ENCODE results near the gene AGBL1.

The AGBL1 gene

DNA sequence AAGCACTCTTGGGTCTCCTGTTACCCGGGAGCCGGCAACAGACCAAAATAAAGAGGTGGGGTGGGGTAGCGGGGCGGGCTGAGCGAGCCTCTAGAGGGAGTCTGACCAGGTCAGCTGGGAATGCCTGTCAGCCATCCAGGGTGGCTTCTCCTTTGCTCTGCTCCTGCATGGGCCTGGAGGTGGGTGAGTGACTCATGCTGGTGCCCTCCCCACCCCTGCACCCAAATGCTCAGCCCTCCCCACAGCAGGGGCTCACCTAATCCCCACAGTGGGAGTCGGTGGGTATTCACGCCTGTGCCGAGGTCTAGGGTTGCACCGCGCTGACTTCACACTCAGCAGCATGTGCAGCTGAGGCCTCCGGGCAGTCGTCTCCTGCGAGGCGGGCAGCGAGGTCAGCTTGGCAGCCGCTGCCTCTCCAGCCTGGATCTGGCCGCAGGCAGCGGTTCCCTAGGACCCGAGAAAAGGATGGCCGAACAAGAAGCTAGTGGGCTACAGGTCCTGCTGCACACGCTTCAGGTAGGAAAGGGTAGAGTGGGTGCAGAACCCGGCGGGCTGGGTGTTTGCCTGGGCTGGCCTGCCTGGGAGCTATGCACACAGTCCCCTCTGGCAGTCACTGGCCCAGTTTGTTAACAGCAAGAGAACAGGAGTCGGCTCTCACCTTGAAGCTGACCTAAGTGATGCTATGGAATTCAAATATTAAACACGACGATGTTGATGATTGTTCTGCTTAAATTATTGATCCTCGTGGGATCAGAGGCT, at the start of gene AGBL1:
TSS of gene AGBL1 (plus strand) at position 364 of the 759 bp plus-strand sequence.
- no peak for DNase-seq (ENCODE audit: low read depth)

DNA sequence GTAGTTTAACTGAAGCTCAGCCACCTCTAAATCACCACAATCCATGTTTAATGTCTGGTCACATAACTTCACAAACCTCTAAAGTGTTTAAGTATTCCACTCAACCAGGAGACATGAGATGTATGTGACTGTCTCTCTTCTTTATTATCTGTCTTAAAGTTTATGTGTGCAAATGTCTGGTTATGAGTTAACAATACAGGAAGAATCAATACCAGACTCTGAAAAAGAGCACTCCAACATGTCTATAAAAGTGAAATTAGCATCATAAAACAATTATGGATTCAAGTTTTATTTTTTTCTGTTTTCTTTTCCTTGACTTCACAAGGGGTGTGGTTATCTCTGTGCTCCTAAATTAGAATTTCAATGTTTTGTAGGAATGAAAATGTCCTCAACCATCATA, 44.8 kb upstream of the AGBL1 start:
- DNase-seq (ENCODE audit: low read depth), result no peak

DNA sequence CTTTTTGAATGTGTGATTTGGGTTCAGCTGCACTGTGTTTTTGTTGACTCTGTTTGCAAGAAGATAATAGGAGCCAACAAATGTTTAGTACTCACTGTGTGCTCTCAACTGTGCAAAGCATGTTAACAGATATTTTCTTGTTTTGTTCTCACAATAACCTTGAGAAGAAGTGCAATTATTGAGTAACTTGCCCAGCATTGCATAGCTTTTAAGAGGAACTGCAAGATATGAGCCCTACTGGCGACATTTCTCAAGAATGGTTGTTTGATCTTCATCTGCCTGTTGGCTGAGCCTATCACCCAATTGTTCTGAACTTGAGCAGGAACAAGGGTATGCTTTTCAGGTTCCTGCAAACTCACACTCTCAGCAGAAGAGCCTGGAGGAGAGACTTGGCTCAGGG, 43.4 kb upstream of the AGBL1 start:
- no peak for DNase-seq (ENCODE audit: low read depth)

DNA sequence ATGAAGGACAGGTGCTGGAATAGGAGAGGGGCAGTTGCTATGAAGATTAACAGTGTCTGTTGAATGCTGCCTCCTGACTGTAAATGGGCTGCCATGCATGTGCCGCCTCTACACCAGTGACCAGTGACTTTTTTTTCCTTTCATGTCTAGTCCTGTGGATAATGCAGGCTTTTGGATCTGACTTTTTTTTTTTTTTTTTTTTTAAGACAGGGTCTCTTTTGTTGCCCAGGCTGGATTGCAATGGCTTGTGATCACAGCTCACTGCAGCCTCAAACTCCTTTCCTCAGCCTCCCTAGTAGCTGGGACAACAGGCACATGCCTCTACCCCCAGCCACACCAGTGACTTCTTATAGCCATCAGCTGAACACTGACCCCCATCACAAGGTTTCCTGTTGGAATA, 41.2 kb upstream of the AGBL1 start:
- DNase-seq (ENCODE audit: low read depth), result no peak

DNA sequence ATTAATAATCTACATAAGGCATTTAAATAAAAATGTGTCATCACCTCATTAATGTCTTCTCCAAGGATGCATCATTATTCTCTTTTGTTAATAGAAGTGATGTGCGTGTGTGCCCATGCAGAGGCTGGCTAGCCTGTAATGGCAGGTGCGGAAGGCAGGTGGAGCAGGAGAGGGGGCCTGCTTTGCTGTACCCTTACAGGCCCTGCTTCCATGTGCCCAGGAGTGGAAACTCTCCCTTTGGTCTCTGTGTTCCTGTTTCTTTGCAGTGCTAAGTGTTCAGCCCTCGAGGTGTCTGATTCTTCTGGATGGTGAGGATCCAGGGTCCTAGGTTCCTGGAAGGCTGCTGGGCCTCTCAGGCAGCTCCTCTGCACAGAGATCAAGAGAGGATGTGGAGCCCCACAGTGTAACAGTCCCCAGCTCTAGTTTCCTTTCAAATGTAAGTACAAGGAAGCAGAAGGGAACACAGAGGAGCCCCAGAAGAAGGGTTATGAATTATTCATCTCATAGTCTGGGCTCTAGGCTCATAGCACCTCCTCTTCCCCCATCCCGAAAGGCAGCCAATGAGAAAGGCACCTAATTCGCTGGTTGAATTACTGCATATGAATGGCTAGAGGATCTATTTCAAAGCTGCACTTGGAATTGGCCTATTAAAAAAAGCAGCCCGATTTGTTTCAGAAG, 39.2 kb upstream of the AGBL1 start:
- DNase-seq (ENCODE audit: low read depth), result no peak

DNA sequence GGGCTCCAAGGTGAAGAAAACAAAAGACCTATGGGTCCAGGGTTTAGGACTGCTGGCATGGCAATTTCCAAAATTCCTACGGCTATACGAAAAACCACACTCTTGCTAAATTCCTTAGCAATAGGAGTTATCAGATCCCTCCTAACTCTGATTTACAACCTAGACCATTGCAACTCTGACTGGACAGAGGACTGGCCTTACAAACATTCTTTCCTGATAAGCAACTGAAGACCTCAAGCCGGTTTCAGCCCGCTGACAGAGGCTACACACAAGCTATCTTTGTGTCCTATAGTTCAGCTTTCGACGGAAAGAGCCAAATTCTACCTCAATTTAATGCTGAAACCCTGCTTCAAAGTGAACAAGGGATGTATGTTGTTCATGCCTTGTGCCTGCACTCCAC, 38.3 kb upstream of the AGBL1 start:
- no peak for DNase-seq (ENCODE audit: low read depth)

DNA sequence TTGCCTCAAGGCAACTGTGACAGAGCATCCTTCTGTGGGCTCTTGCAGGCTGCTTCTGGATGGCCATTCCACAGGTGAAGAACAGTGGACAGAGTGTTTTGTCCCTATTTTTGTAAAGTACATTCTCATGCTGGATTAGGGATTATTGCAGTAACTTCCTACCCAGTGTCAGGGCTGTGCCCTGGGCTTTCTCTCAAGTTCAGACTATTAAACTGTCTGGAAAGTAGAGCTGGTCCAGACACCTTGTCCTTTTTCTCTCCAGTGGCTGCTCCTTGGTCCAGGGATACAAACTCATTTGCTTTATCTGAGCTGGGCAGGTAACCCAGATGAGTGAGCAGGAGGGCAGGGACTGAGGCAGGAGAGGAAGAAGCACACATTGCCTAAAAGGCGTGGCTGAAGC, 37.4 kb upstream of the AGBL1 start:
- DNase-seq (ENCODE audit: low read depth), result no peak

DNA sequence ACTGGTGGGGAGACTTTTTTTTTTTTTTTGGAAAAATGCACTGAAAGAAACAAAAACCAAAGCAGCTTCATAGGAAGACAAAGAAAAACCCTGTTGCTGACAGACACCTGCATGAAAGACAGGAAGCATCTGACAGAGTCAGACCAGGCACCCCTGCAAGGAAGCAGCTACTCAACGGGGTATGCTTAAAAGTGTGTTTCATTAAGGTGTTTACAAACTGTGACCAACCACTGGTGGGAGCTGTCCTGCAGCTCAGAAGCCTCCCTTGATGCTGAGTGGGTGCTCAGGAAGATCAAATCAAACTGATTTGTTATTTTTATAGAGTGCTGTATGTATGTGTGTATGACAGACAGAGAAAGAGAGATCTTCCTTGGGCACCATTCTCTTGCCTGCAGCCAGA, 34.7 kb upstream of the AGBL1 start:
- DNase-seq (ENCODE audit: low read depth), result no peak

DNA sequence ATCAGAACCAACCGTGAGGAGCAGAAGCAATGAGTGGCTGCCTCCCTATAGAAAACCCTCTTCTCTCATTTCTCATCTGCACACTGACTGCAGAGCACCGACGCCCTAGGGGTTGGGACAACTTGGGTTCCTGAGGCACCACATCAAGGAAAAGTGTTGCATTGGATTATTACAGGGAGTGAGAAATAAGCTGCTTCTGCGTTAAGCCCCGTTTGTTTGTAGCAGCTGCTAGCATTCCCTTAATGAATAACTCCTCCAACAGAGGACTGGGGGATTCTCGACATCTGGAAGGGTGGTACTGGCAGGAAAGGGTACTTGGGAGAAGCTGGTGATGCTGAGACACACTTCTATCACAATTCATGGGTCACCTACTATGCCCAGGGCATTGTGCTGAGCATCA, 25.3 kb upstream of the AGBL1 start:
- no peak for DNase-seq (ENCODE audit: low read depth)

DNA sequence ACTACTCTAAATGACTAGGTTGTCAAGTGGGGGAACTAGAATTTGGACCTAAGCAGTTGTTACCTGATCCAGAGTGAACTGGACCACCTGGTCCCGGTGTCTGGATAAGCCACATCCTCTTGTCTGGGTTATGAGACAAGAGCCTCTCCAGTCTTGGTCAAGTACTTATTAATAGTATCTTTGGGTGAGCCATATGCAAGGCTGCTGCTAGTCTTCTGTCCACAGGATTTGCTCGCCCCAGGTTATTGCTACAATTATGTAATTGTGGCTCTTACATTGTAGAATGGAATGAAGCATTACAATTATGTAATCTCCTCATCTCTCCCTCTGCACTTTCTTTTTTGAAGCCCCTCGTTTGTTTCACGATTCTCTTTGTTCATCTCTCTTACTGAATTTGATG, 24.0 kb upstream of the AGBL1 start:
- DNase-seq (ENCODE audit: low read depth), result no peak

DNA sequence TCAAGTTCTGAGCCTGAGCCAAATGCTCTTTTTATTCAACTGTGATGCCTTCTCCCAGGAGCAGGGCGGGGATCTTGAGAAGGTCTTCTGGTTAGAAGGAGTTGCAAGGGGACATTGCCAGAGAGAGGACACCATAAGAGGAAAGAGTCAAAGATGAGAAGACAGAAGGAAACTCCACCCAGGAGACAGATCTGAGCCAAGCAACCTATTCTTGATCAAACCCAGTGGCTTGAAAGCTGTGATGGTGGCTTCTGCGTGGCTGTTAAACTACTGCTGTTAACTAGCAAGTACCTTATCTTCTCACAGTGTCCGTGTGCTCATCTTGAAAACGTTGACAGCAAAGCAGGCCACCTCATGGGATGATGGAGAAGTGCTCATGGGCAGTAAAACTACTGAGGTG, 19.8 kb upstream of the AGBL1 start:
- no peak for DNase-seq (ENCODE audit: low read depth)

DNA sequence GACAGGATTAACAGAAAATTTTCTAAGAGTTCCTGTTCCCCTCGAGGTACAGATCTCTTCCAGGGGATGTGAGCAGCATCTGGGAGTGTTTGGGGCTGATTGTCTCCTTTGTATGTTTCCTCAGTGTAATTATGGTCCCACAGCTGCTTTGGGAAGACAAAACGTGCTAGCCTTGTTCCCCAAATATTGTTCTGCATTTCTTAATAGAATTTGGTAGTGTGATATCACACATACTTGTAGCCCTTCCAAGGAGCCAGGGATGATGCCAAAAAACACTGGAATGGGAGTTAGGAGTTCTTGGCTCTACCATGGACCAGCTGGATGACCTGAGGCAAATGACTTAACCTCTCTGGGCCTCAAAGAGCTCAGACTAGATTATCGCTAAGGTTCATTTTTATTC, 19.0 kb upstream of the AGBL1 start:
- DNase-seq (ENCODE audit: low read depth), result no peak

DNA sequence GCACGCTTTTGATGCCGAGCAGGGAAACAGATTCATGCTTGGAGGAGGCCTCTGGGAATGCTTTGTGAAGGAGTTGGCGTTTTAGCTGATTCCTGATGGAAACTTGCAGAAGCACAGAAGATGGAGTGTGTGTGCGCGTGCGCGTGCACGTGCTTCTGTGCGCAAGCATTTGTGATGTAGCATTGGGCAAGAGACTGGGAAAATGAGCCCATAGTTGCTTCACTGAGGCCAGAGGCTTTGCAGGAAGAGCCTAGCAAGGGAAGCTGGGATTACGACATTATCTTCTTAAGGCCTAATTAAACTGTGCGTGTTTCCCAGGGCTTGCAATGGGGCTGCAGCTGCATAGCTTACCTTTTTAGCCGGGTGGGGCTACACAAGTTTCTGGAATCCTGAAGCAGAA, 18.1 kb upstream of the AGBL1 start:
- DNase-seq (ENCODE audit: low read depth), result no peak

DNA sequence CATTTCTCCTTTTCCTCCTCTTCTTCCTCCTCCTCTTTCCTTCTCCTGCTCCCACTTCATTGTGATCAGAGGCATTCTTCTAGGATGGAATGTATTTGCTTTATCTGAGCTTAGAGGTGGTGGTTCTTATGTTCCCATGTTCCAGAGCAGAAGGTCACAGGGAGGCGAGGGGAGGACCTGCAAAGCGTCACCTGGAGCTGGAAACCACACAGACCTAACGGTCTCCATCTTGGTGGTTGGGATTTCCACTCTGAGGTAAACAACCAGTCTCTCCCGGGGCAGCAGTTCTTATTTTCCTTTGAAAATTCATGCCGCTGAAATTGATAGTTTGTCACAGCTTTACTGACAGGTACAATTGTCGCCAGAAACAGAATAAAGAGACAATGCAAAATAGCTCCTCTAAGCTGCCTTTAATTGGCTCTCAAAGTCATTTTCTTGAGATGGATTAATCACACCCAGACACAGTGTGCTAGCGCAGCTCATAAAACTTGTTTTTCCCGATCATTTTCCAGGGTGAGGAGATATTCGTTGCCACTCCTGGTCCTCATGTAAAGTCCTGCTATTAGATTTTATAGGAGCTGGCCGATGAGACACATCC, 16.9 kb upstream of the AGBL1 start:
- no peak for DNase-seq (ENCODE audit: low read depth)

DNA sequence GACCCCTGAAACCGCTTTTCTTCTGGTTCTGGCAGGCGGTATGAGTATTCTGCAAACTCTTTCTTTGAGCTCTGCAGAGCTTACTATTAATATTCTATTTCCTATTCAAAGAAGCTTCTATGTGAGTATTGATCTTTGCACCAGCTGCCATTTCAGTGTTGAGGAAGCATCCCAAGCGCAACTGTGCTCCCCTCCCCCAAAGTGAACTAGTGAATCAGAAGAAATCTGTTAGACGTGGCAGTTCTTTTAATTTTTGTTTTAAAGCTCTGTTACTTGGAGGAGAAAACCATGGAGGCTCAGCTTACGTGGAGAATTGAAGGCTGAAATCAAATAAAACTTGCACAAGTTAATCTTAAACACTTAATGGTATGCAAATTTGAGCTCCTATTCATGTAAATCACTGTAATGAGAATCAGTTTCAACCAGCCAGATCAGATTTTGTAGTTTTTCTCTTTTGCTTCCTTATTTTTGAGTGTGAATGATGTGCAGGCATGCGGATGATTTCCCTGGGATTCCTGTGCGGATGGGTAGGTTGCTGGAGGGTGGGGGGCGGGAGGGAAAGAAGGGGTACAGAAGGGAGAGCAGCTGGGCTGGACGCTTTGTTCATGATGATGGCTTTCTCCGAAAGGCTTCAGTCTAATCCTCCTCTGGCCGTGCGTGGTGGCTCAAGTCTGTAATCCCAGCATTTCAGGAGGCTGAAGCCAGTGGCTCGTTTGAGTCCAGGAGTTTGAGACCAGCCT, 16.1 kb upstream of the AGBL1 start:
- DNase-seq (ENCODE audit: low read depth), result no peak

DNA sequence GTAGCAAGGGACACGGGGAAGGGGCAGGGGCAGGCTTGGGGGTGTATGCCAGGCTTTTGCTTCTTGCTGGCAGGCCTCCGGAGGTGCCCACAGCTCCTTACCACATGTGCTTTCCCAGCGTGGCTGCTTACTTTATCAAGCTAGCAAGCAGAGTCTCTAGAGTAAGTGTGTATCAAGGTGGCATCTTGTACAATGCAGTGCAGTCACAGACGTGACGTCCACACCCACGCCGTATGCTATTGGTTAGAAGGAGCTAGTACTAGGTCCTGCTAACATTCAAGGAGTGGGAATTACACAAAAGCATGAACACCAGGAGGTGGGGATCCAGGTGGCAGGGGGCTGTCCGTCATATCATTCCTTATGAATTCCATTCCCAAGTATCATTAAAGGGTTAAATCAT, 15.3 kb upstream of the AGBL1 start:
- no peak for DNase-seq (ENCODE audit: low read depth)

DNA sequence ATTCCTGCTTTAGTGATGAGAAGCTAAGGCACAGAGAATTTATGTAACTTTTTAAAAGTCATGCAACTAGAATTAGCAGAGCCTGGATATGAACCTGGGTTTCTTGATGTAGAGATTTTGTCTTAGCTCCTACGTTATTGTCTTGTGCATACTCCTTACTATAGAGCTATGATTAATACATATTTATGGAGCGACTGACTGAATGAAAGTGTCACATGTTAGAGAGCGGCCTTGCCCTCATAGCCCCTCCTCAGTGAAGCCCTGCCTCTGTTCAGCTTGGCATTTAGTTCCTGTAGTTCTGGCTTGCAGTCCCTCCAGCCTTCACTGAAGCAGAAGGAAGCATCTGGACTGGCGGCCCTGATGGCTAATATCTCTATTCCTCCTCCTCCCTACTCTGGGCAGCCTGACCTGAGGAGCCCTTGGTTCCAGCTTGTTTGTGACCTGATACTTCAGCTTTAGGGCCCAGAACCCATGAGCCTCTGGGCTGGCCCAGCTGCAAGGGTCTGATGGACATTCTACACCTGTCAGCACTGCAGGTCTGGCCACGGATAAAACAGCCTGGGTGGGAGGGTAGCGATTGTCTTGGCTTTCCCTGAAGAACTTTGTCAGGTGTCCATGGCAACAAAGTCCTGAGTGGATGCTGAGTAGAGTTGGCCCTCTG, 13.4 kb upstream of the AGBL1 start:
- no peak for DNase-seq (ENCODE audit: low read depth)

DNA sequence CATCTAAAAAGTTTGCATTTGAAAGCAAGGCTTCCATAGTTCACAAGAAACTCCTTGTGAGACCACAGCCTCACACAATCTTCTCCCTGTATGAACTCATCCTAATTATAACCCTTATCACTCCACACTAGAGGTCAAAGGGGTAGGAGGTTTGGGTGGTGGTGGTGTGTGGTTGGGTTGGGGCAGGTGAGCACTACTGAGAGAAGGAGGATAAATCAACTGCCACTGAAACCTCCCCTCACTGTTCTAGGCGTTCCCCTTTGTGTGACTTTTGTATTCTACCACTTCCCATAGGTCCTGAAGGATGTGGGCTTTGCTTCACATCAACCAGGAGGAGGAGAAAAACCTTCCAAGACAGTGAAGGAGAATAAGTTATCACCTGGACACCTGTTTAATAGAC, 6.4 kb upstream of the AGBL1 start:
- no peak for DNase-seq (ENCODE audit: low read depth)

DNA sequence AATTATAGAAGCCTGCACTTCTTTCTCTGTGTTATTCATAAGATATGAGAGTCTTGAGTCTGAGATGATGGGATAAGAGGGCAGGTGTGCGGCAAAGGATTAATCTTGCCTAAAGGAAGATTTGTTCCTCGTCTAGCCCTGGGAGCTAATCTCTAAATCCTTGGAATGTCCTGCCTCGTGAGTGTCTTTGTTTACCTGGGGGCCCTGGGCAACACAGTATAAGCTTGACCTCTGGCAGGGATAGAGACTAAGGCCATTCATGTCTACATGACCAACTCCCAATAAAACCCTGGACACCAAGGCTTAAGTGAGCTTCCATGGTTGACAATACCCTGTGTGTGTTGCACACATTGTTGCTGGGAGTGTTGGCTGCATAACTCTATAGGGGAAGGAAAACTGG, 3.2 kb upstream of the AGBL1 start:
- no peak for DNase-seq (ENCODE audit: low read depth)

DNA sequence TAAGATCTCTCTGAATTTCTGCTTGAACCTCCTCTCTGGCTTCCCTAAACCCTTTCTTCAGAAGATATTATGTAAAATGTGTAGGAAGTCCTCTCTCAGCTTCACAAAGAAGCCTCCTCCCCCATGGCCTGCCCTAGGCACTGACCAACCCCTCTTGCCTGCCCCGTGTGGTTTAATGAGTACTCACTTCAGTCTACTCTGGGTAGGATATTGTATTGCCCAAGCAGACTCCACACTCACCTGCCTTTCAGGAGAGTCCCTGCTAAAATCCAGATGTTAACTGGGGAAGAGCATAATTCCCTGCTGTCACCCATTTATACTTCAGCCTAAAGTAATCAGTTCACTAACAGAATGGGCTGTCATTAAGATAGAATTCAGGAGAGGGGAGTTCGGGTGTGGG, 2.6 kb upstream of the AGBL1 start:
- DNase-seq (ENCODE audit: low read depth), result no peak

DNA sequence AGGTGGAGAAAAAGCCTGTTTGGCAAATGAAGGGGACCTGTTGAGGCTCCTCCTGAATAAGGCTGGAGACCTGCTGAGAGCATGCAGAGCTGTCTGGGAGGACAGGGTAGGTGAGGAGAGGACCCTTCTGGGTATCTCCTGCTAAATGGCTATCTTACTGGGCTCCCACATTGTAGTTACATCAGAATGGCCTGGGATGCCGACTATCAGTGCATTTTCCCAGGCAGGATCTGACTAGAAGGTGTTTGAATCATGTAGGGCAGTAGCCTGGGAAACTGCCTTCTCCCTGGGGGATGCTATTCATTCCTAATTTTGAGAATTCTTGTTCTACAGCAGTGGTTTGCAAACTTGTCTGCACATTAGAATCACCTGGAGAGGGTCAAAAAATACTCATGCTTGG, 631 bp downstream of the AGBL1 start:
- no peak for DNase-seq (ENCODE audit: low read depth)

DNA sequence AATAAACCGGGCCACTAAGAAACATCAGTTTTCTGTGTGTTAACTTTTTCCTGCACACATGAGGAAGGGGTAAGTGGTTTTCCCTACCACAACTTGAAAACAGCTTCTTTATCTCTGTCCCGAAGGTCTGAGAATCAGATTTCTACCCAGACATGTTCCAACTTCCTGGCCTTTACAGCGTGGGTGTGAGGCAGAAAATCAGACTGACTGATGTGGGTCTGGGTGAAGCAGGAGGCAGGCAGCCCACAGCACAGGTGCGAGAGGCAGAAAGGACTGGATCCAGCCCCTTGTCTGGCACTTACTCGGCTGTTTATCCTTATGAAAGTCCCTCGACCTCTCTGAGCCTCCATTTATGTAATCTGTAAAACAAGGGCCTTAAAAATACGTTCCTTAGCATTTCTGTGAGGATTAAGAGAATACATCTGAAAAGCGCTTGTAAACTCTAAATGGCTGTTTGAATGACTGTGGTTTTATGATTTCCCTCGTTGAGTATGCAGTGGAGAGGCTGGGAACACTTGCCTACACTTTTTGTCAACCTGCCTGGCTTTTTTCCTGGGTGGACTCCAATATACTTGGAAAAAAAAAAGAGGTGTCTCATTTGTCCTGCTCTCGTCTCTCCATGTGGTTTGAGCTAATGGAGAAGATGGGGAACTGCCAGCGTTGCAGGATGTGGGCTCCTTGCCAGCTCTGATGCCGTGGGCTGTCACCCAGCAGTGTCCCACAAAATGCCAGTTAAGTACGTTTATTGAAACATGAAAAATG, 3.1 kb downstream of the AGBL1 start:
- DNase-seq (ENCODE audit: low read depth), result no peak
